OCI-LY7 (cell line): ENCODE measurements around the gene BTG4.

Experiments used
- EZH2phosphoT487 ChIP-seq: fragments of 200-600 bp; sonication (generic); IDR thresholded peaks from 2 replicates; pipeline ENCODE4 v1.6.1; 2018; ENCODE audit warnings: low read depth, borderline replicate concordance, mild to moderate bottlenecking, mixed run types, antibody characterized with exemption, low read length, moderate library complexity, mixed read lengths
- TF ChIP-seq, protein P1 (sequence below): fragments of 200-600 bp; sonication (generic); conservative IDR thresholded peaks from 2 replicates; pipeline ENCODE4 v1.5.1; 2014; ENCODE audit warnings: mild to moderate bottlenecking, antibody characterized with exemption, low read length, moderate library complexity, mixed read lengths

DNA sequence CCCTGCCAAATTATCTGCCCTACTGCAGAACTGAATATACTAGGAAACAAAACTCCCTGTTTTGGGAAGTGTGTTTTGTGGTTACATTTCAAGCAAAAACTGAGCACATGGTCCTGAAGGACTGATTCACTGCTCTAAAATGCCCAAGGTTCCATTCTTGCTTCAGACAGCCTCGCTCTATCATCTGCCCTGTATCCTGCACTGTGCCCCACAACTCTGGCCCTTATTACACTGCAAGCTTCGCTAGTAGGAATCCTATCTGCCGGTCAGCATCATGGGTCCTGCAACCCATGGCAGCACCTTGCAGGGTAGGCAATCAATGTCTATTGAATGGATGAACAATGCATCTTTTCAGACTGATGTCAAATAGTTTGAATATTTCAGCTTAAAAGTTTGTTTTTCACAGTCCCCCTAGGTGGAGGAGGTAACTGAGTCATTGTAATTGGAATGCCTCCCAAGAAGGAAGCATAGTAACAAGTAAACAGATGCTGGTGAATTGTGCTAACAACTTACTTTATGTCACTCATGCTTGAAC is 49.7 kb upstream of the BTG4 start:
- TF ChIP-seq, protein P1, sequence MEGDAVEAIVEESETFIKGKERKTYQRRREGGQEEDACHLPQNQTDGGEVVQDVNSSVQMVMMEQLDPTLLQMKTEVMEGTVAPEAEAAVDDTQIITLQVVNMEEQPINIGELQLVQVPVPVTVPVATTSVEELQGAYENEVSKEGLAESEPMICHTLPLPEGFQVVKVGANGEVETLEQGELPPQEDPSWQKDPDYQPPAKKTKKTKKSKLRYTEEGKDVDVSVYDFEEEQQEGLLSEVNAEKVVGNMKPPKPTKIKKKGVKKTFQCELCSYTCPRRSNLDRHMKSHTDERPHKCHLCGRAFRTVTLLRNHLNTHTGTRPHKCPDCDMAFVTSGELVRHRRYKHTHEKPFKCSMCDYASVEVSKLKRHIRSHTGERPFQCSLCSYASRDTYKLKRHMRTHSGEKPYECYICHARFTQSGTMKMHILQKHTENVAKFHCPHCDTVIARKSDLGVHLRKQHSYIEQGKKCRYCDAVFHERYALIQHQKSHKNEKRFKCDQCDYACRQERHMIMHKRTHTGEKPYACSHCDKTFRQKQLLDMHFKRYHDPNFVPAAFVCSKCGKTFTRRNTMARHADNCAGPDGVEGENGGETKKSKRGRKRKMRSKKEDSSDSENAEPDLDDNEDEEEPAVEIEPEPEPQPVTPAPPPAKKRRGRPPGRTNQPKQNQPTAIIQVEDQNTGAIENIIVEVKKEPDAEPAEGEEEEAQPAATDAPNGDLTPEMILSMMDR = no peak
- TF ChIP-seq EZH2phosphoT487 = no peak
